ENCODE data around the gene CABP1. TPM values are rescaled to one million over a fixed set of nuclear protein-coding genes. Genes with fewer than 3 reads are reported as not detected.

The CABP1 gene
- total RNA-seq, 1 experiment from 2014 or later, result not detected

- Histone ChIP-seq H3K36me3 (ENCODE audit: control insufficient read depth, insufficient read depth, low read length) (peaks cover 13% of the 10 kb centered on the region), H3K27ac (ENCODE audit: low read length) (no peak overlapping the region), H3K4me3 (ENCODE audit: low read depth in 2 of 2, low read length in 2 of 2) (no peak overlapping the region), H3K4me1 (ENCODE audit: control insufficient read depth, insufficient read depth, low read length) (peaks cover 15% of the 10 kb centered on the region), H3K9me3 (ENCODE audit: control insufficient read depth, insufficient read depth, low read depth, low read length) (no peaks in the 10 kb centered on the region), H3K27me3 (ENCODE audit: control insufficient read depth, insufficient read depth, low read length) (no peaks in the 10 kb centered on the region)
- BruUV-seq (replicated peaks), result no TSS peak
- intact Hi-C loops (cut with micrococcal nuclease; ENCODE audit: unreplicated experiment), result loop anchor here (2.0 to 5.0 kb wide), 2 partner anchors 67 to 131 kb away; no protein-coding TSS in a partner anchor
- in situ Hi-C loops (cut with HindIII; ENCODE audit: low pct_unique_long_range_greater_than_20kb, low sequenced_read_pairs), result no loop called here
- ATAC-seq (peak; percentile 70), DNase-seq (ENCODE audit: low read depth, low spot score) (peak; percentile 33)
- TF ChIP-seq POLR2AphosphoS5 (IDR thresholded peaks at IDR 0.05; ENCODE audit: low read depth, low read length) (no peak), SIN3A (IDR thresholded peaks at IDR 0.05; ENCODE audit: borderline replicate concordance, insufficient read depth, low read depth, low read length) (no peak), CTCF (IDR thresholded peaks at IDR 0.05) (peak; percentile 94), REST (IDR thresholded peaks at IDR 0.05; ENCODE audit: insufficient read depth in 1 of 2, low read depth in 2 of 2, low read length in 1 of 2) (no peak), TCF7L2 (IDR thresholded peaks at IDR 0.05; ENCODE audit: low read depth, low read length) (no peak)
- ChIA-PET POLR2A (no interaction called here), CTCF (no interaction called here)
These were observed 73.5 kb downstream of the CABP1 start for GRCh38 chr12:120713861-120714482.

Other genes starting within 250 kb of the CABP1 start
- 557 TPM for gene COX6A1, start 202.5 kb upstream of the CABP1 start, total RNA-seq (2021; ENCODE audit: unreplicated experiment)
- gene TRIAP1, start 194.2 kb upstream of the CABP1 start, total RNA-seq (2021; ENCODE audit: unreplicated experiment), result 23.9 TPM
- gene GATC, start 194.2 kb upstream of the CABP1 start, total RNA-seq (2021; ENCODE audit: unreplicated experiment), result 34.7 TPM
- gene SRSF9, start 170.9 kb upstream of the CABP1 start, total RNA-seq (2021; ENCODE audit: unreplicated experiment), result 269 TPM
- 482 TPM for gene DYNLL1, start 144.5 kb upstream of the CABP1 start, total RNA-seq (2021; ENCODE audit: unreplicated experiment)
- 42.9 TPM for gene COQ5, start 111.5 kb upstream of the CABP1 start, total RNA-seq (2021; ENCODE audit: unreplicated experiment)
- gene RNF10, start 106.3 kb upstream of the CABP1 start, total RNA-seq (2021; ENCODE audit: unreplicated experiment), result 177 TPM
- 43.7 TPM for gene POP5, start 59.2 kb upstream of the CABP1 start, total RNA-seq (2021; ENCODE audit: unreplicated experiment)
- gene MLEC, start 46.5 kb downstream of the CABP1 start, total RNA-seq (2021; ENCODE audit: unreplicated experiment), result 171 TPM
- 26.0 TPM for gene UNC119B, start 69.8 kb downstream of the CABP1 start, total RNA-seq (2021; ENCODE audit: unreplicated experiment)
- 15.9 TPM for gene ACADS, start 85.2 kb downstream of the CABP1 start, total RNA-seq (2021; ENCODE audit: unreplicated experiment)

All from Panc1 (cell line).